B cell (primary cell): ENCODE results near the gene ST3GAL3. TPM values are rescaled to one million over a fixed set of nuclear protein-coding genes. Genes with fewer than 3 reads are reported as not detected.

Source experiments
- ATAC-seq: fragments of 200-7000 bp; cut with Tn5 transposase; one replicate; pipeline ENCODE4 v1.10.0; 2021; ENCODE audit warnings: low read depth, mild to moderate bottlenecking, moderate number of reproducible peaks, moderate library complexity
- CTCF ChIA-PET: fragments of 350-600 bp; sonication (Branson Sonifier 250); formaldehyde crosslinking; loops from one replicate; lab custom pipeline; 2021; ENCODE audit warnings: antibody characterized with exemption, inconsistent platforms; lab: Charles Lee
- POLR2A ChIA-PET: fragments of 350-600 bp; sonication (Branson Sonifier 250); formaldehyde crosslinking; loops from one replicate; lab custom pipeline; 2021; ENCODE audit warnings: antibody characterized with exemption; lab: Charles Lee
- DNase-seq: peaks from one replicate; pipeline ENCODE4 v3.0.0; 2013
- H2AFZ ChIP-seq: 2 replicates; pipeline ENCODE4 v1.6.1; 2012; ENCODE audit warnings: mild to moderate bottlenecking, low read depth, low read length; ENCODE audit not compliant: insufficient read depth, poor library complexity, severe bottlenecking
- H3K27ac ChIP-seq, 2 donors: 1 replicate in 1 of 2; 2 replicates in 1 of 2; pipeline ENCODE4 v1.5.1; 2012 to 2013; ENCODE audit warnings: low read length in 2 of 2, mild to moderate bottlenecking in 2 of 2, moderate library complexity in 1 of 2
- H3K27me3 ChIP-seq, 4 experiments: fragments of 200-600 bp in 1 of 4; sonication (generic) in 1 of 4; replicated peaks in 1 of 4; 1 replicate in 2 of 4; 2 replicates in 2 of 4; pipeline versions ENCODE4 v1.6.1 to v1.7.0; 2013 to 2016; ENCODE audit warnings: low read length in 3 of 4, mild to moderate bottlenecking in 2 of 4, mixed read lengths in 1 of 4, moderate library complexity in 1 of 4; ENCODE audit not compliant: insufficient read depth in 4 of 4, control insufficient read depth in 3 of 4; ENCODE audit errors: control extremely low read depth in 1 of 4
- H3K36me3 ChIP-seq, 2 experiments: replicated peaks in 1 of 2; 1 replicate in 1 of 2; 2 replicates in 1 of 2; pipeline versions ENCODE4 v1.6.1 to v1.7.1; 2013; ENCODE audit warnings: low read length in 1 of 2; ENCODE audit not compliant: insufficient read depth in 2 of 2, control insufficient read depth in 1 of 2; ENCODE audit errors: control extremely low read depth in 1 of 2, extremely low read depth in 1 of 2
- H3K4me1 ChIP-seq, 2 donors: fragments of 200-600 bp in 1 of 2; sonication (generic) in 1 of 2; 1 replicate in 1 of 2; 2 replicates in 1 of 2; pipeline versions ENCODE4 v1.5.1 to v1.6.1; 2013 to 2017; ENCODE audit warnings: low read length in 2 of 2; ENCODE audit not compliant: control insufficient read depth in 2 of 2, insufficient read depth in 2 of 2
- H3K4me2 ChIP-seq: replicated peaks from 2 replicates; pipeline ENCODE3; 2012; ENCODE audit warnings: mild to moderate bottlenecking, low read depth, low read length; ENCODE audit not compliant: poor library complexity, severe bottlenecking
- H3K4me3 ChIP-seq, 5 experiments: fragments of 200-600 bp in 1 of 5; sonication (generic) in 1 of 5; 1 replicate in 3 of 5; 2 replicates in 2 of 5; pipeline versions ENCODE4 v1.5.1 to v1.7.0; 2011 to 2016; ENCODE audit warnings: low read length in 4 of 5, mild to moderate bottlenecking in 4 of 5, low read depth in 2 of 5, control low read depth in 1 of 5, moderate library complexity in 1 of 5; ENCODE audit not compliant: insufficient read depth in 1 of 5; ENCODE audit errors: control extremely low read depth in 1 of 5, extremely low read depth in 1 of 5
- H3K79me2 ChIP-seq: fragments of 200-600 bp; sonication (generic); one replicate; pipeline ENCODE4 v1.6.0; 2016; ENCODE audit warnings: low read length; ENCODE audit not compliant: control insufficient read depth, insufficient read depth
- H3K9ac ChIP-seq: fragments of 200-600 bp; sonication (generic); 2 replicates; pipeline ENCODE4 v1.6.1; 2017; ENCODE audit warnings: mild to moderate bottlenecking, low read length, moderate library complexity
- H3K9me3 ChIP-seq, 3 donors: one replicate each; pipeline versions ENCODE4 v1.6.1 to v1.7.1; 2013; ENCODE audit warnings: low read length in 2 of 3; ENCODE audit not compliant: control insufficient read depth in 2 of 3, insufficient read depth in 1 of 3; ENCODE audit errors: control extremely low read depth in 1 of 3
- H4K20me1 ChIP-seq: 2 replicates; pipeline ENCODE4 v1.6.0; 2012; ENCODE audit warnings: mild to moderate bottlenecking, low read length; ENCODE audit not compliant: insufficient read depth, control insufficient read depth, poor library complexity, severe bottlenecking
- H3K27ac Mint-ChIP-seq: one replicate; pipeline ENCODE4 v1.8.0; 2021; ENCODE audit warnings: mixed read lengths
- H3K27me3 Mint-ChIP-seq: one replicate; pipeline ENCODE4 v1.8.0; 2021; ENCODE audit warnings: mixed read lengths
- H3K4me1 Mint-ChIP-seq: one replicate; pipeline ENCODE4 v1.8.0; 2021; ENCODE audit warnings: mixed read lengths
- H3K4me3 Mint-ChIP-seq: one replicate; pipeline ENCODE4 v1.8.0; 2021; ENCODE audit warnings: mixed read lengths
- H3K9me3 Mint-ChIP-seq: one replicate; pipeline ENCODE4 v1.8.0; 2022; ENCODE audit warnings: mixed read lengths; ENCODE audit not compliant: insufficient read depth
- EZH2 ChIP-seq: IDR thresholded peaks from 2 replicates; pipeline ENCODE4 v1.6.1; 2012; ENCODE audit warnings: borderline replicate concordance, low read depth, mild to moderate bottlenecking, moderate library complexity, low read length; ENCODE audit not compliant: insufficient read depth, poor library complexity, severe bottlenecking
- WGBS: methylation state at CpG from one replicate; pipeline ENCODE4 v1.1.5; 2013; ENCODE audit warnings: missing lambda C conversion rate; ENCODE audit not compliant: insufficient coverage; 5-methylcytosine and 5-hydroxymethylcytosine counted together
- intact Hi-C: fragments of 100-400 bp; cut with micrococcal nuclease; formaldehyde crosslinking; loops from one replicate; pipeline ENCODE4 v1.10.0; 2022
- polyA plus RNA-seq: library from polyadenylated mRNA; depleted of rRNA; stranded (reverse); fragments of >200 nt; gene quantifications from 2 replicates; pipeline ENCODE4 v1.2.3, GENCODE V29; 2012
- total RNA-seq, 2 donors: library from RNA; stranded (reverse); fragments of 120-200 nt in 1 of 2; gene quantifications; 1 replicate in 1 of 2; 2 replicates in 1 of 2; pipeline versions ENCODE4 v1.2.3 to v1.2.4, GENCODE V29; 2013 to 2022
- TF ChIP-seq, protein P1 (sequence below): fragments of 200-600 bp; IDR thresholded peaks from one replicate; pipeline ENCODE4 v1.8.0; 2022; ENCODE audit warnings: antibody characterized with exemption, mild to moderate bottlenecking

The ST3GAL3 gene
- total and polyA plus RNA-seq, 2 donors (not counting 1 experiment from before 2014, with no cell fraction given), result 16.8 to 31.4 TPM

DNA sequence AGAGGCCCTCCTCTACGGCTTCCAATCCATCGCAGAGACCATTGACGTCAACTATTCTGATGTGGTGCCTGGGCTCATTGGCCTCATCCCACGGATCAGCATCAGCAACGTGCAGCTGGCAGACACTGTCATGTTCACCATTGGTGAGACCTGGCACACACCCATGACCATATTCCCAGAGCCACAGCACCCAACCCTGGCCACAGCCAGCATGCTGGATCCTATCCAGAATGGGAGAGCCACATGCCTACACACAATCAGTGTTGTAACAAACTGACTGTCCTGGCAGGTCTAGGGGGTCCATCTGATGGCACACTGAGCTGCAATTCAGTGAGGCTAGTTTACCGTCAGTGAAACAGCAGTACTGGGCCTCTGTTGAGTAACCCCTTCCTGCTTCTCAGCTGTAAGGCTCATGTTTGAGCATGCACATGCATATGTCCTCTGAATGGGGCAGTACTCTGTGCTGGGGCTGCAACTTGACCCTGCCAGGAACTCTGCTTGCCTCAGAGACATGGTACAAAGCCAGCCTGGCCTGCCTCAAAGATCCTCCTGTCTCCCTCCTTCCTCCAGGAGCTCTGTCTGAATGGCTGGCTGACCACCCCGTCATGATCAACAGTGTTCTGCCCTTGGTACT, 250.2 kb downstream of the ST3GAL3 start:
- H3K9me3 Mint-ChIP-seq, result no peaks in the 10 kb centered on the region
- Histone ChIP-seq H4K20me1 (no peaks in the 10 kb centered on the region), H2AFZ (no peak overlapping the region), H3K4me1 (no peaks in the 10 kb centered on the region), H3K4me3 (no peak overlapping the region), H3K9ac (no peak overlapping the region), H3K27ac (no peak overlapping the region), H3K27me3 (no peaks in the 10 kb centered on the region), H3K79me2 (peaks cover 18% of the 10 kb centered on the region), H3K9me3 (no peaks in the 10 kb centered on the region), H3K36me3 (peaks cover 0 to 23% of the 10 kb centered on the region in 2 experiments), H3K4me2 (no peak overlapping the region)
- H3K4me1 Mint-ChIP-seq, result no peaks in the 10 kb centered on the region
- no peaks in the 10 kb centered on the region for H3K27me3 Mint-ChIP-seq
- TF ChIP-seq, protein P1, sequence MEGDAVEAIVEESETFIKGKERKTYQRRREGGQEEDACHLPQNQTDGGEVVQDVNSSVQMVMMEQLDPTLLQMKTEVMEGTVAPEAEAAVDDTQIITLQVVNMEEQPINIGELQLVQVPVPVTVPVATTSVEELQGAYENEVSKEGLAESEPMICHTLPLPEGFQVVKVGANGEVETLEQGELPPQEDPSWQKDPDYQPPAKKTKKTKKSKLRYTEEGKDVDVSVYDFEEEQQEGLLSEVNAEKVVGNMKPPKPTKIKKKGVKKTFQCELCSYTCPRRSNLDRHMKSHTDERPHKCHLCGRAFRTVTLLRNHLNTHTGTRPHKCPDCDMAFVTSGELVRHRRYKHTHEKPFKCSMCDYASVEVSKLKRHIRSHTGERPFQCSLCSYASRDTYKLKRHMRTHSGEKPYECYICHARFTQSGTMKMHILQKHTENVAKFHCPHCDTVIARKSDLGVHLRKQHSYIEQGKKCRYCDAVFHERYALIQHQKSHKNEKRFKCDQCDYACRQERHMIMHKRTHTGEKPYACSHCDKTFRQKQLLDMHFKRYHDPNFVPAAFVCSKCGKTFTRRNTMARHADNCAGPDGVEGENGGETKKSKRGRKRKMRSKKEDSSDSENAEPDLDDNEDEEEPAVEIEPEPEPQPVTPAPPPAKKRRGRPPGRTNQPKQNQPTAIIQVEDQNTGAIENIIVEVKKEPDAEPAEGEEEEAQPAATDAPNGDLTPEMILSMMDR, result no peak
- no peak for TF ChIP-seq EZH2
- ChIA-PET POLR2A (no interaction called here), CTCF (no interaction called here)
- ATAC-seq (no peak), DNase-seq (no peak)
- intact Hi-C loops, result no loop called here
- 96% methylated on average over 7 of the region's 7 CpGs for WGBS
- no peak overlapping the region for H3K27ac Mint-ChIP-seq
- no peak overlapping the region for H3K4me3 Mint-ChIP-seq

DNA sequence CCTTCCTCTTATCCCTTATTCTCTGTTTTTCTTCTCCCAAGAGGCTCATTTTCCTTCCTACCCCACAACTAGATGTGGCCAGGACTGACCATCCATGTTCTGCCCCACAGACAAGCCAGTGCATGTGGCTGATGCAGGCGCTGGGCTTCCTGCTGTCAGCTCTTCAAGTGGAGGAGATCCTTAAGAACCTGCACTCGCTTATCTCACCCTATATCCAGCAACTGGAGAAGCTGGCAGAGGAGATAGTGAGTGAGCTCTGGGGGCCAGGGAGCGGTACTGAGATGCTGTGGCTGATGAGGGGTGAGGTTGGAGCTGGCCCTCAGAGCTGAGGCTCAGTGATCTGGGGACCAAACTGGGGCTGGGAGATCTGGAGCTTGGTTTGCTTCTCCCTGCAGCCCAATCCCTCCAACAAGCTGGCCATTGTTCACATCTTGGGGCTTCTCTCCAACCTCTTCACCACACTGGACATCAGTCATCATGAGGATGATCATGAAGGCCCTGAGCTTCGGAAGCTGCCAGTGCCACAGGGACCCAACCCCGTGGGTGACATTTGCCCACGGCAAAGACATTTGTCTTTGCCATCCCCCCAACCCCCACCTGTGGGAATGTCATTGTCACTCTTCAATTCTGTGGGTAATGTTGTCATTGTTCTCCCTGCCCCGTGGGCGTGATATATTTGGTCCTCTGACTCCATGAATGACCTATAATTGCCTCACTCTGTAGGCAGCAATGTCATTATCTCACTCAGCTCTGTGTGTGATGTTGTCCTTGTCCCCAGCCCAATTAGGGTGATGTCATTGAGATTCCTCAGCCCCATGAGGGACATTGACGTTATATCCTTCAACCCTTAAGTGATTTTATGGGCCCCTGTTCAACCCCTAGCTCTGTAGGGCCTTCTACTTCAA, 251.3 kb downstream of the ST3GAL3 start:
- Mint-ChIP-seq H3K4me3 (no peak overlapping the region), H3K27ac (no peak overlapping the region), H3K9me3 (no peaks in the 10 kb centered on the region), H3K27me3 (no peaks in the 10 kb centered on the region), H3K4me1 (no peaks in the 10 kb centered on the region)
- Histone ChIP-seq H3K4me1 (no peaks in the 10 kb centered on the region), H3K79me2 (peaks cover 8% of the 10 kb centered on the region), H3K4me2 (no peak overlapping the region), H4K20me1 (no peaks in the 10 kb centered on the region), H3K27ac (no peak overlapping the region), H3K4me3 (no peak overlapping the region), H3K36me3 (peaks cover 0 to 23% of the 10 kb centered on the region in 2 experiments), H3K9me3 (no peaks in the 10 kb centered on the region), H3K9ac (no peak overlapping the region), H3K27me3 (no peaks in the 10 kb centered on the region), H2AFZ (no peak overlapping the region)
- ChIA-PET CTCF (no interaction called here), POLR2A (no interaction called here)
- ATAC-seq (no peak), DNase-seq (no peak)
- WGBS, result 97% methylated on average over 5 of the region's 9 CpGs
- TF ChIP-seq, protein P1, result no peak
- TF ChIP-seq EZH2, result no peak
- intact Hi-C loops, result no loop called here
